Hepatocyte (in vitro differentiated cells): ENCODE data around the gene DCT. TPM values are rescaled to one million over a fixed set of nuclear protein-coding genes. Genes with fewer than 3 reads are reported as not detected.

Source experiments
- DNase-seq: peaks from one replicate; pipeline ENCODE4 v3.0.0-alpha.2; 2016; ENCODE audit warnings: low spot score
- H2AFZ ChIP-seq: fragments of 200-600 bp; sonication (generic); 2 replicates; pipeline ENCODE4 v1.6.0; 2016; ENCODE audit warnings: antibody characterized with exemption, mild to moderate bottlenecking
- H3K27ac ChIP-seq: fragments of 200-600 bp; sonication (generic); 2 replicates; pipeline ENCODE4 v1.5.1; 2016; ENCODE audit warnings: mild to moderate bottlenecking
- H3K27me3 ChIP-seq: fragments of 200-600 bp; sonication (generic); 2 replicates; pipeline ENCODE4 v1.6.1; 2016
- H3K36me3 ChIP-seq: fragments of 200-600 bp; sonication (generic); replicated peaks from 2 replicates; pipeline ENCODE4 v1.5.1; 2016; ENCODE audit warnings: low read depth; ENCODE audit not compliant: insufficient read depth
- H3K4me1 ChIP-seq: fragments of 200-600 bp; sonication (generic); 2 replicates; pipeline ENCODE4 v1.5.1; 2016; ENCODE audit warnings: mild to moderate bottlenecking, moderate library complexity; ENCODE audit not compliant: insufficient read depth
- H3K4me2 ChIP-seq: fragments of 200-600 bp; sonication (generic); 2 replicates; pipeline ENCODE4 v1.6.0; 2016
- H3K4me3 ChIP-seq: fragments of 200-600 bp; sonication (generic); 2 replicates; pipeline ENCODE4 v1.5.1; 2016; ENCODE audit warnings: mild to moderate bottlenecking
- H3K79me2 ChIP-seq: fragments of 200-600 bp; sonication (generic); 2 replicates; pipeline ENCODE4 v1.6.0; 2017; ENCODE audit warnings: mild to moderate bottlenecking
- H3K9me2 ChIP-seq: fragments of 200-600 bp; sonication (generic); replicated peaks from 2 replicates; pipeline ENCODE4 v1.6.0; 2017; ENCODE audit warnings: mild to moderate bottlenecking; ENCODE audit not compliant: insufficient read depth
- H3K9me3 ChIP-seq: fragments of 200-600 bp; sonication (generic); 2 replicates; pipeline ENCODE4 v1.5.1; 2016; ENCODE audit warnings: low read depth, mild to moderate bottlenecking
- H4K20me1 ChIP-seq: fragments of 200-600 bp; sonication (generic); 2 replicates; pipeline ENCODE4 v1.6.0; 2016; ENCODE audit warnings: mild to moderate bottlenecking; ENCODE audit not compliant: insufficient read depth, poor library complexity, severe bottlenecking
- EZH2 ChIP-seq: fragments of 200-600 bp; sonication (generic); IDR thresholded peaks from 2 replicates; pipeline ENCODE4 v1.6.1; 2016; ENCODE audit warnings: antibody characterized with exemption, mild to moderate bottlenecking, borderline replicate concordance
- EZH2phosphoT487 ChIP-seq: fragments of 200-600 bp; sonication (generic); IDR thresholded peaks from one replicate; pipeline ENCODE4 v1.6.1; 2018; ENCODE audit warnings: antibody characterized with exemption, mild to moderate bottlenecking, low read depth, moderate library complexity; ENCODE audit not compliant: unreplicated experiment, severe bottlenecking
- WGBS: methylation state at CpG from one replicate; pipeline ENCODE4 v1.1.6; 2016; ENCODE audit warnings: low lambda C conversion rate; ENCODE audit errors: missing lambda C conversion rate; 5-methylcytosine and 5-hydroxymethylcytosine counted together
- polyA plus RNA-seq: library from polyadenylated mRNA; unstranded; fragments of >200 nt; fragmentation: Nextera tagmentation; extraction: Ambion mirVana; gene quantifications from 2 replicates; pipeline ENCODE4 v1.2.1, GENCODE V29; 2016
- total RNA-seq: library from RNA; depleted of rRNA; stranded (reverse); fragments of >200 nt; gene quantifications from 2 replicates; pipeline ENCODE4 v1.2.3, GENCODE V29; 2014
- TF ChIP-seq, protein P1 (sequence below): fragments of 200-600 bp; sonication (generic); IDR thresholded peaks from 2 replicates; pipeline ENCODE4 v1.5.1; 2016; ENCODE audit warnings: antibody characterized with exemption, mild to moderate bottlenecking; ENCODE audit not compliant: poor library complexity

DCT gene
- total and polyA plus RNA-seq, 2 experiments from 2014 or later = not detected

DNA sequence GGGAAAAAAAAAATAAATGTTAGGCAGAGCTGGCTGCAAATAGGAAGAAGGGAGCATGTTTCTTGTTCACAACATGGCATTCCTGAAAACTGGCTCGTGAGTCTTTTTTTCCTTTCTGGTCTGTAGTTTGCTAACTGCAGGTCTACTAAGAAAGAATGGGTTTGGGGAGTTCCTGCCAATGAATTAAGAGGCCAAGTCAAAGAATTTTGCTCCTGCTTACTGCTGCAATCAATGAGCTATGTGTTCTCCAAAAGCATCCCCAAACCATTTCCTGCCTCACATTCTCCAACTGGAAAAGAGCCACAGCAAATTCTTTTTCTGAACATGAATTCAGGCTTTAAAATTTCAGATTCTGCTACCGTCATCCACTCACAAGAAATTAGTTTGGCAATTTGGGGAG lies 88.6 kb downstream of the DCT start:
- Histone ChIP-seq H3K4me2 (no peak overlapping the region), H3K27me3 (no peaks in the 10 kb centered on the region), H2AFZ (no peak overlapping the region), H3K36me3 (no peaks in the 10 kb centered on the region), H3K9me3 (no peaks in the 10 kb centered on the region), H3K9me2 (no peaks in the 10 kb centered on the region), H3K4me1 (no peaks in the 10 kb centered on the region), H3K27ac (no peak overlapping the region), H3K79me2 (no peaks in the 10 kb centered on the region), H3K4me3 (no peak overlapping the region), H4K20me1 (no peaks in the 10 kb centered on the region)
- TF ChIP-seq, protein P1, sequence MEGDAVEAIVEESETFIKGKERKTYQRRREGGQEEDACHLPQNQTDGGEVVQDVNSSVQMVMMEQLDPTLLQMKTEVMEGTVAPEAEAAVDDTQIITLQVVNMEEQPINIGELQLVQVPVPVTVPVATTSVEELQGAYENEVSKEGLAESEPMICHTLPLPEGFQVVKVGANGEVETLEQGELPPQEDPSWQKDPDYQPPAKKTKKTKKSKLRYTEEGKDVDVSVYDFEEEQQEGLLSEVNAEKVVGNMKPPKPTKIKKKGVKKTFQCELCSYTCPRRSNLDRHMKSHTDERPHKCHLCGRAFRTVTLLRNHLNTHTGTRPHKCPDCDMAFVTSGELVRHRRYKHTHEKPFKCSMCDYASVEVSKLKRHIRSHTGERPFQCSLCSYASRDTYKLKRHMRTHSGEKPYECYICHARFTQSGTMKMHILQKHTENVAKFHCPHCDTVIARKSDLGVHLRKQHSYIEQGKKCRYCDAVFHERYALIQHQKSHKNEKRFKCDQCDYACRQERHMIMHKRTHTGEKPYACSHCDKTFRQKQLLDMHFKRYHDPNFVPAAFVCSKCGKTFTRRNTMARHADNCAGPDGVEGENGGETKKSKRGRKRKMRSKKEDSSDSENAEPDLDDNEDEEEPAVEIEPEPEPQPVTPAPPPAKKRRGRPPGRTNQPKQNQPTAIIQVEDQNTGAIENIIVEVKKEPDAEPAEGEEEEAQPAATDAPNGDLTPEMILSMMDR = no peak
- TF ChIP-seq EZH2phosphoT487 (no peak), EZH2 (no peak)
- WGBS = 92% methylated on average over 2 of the region's 2 CpGs
- no peak for DNase-seq

DNA sequence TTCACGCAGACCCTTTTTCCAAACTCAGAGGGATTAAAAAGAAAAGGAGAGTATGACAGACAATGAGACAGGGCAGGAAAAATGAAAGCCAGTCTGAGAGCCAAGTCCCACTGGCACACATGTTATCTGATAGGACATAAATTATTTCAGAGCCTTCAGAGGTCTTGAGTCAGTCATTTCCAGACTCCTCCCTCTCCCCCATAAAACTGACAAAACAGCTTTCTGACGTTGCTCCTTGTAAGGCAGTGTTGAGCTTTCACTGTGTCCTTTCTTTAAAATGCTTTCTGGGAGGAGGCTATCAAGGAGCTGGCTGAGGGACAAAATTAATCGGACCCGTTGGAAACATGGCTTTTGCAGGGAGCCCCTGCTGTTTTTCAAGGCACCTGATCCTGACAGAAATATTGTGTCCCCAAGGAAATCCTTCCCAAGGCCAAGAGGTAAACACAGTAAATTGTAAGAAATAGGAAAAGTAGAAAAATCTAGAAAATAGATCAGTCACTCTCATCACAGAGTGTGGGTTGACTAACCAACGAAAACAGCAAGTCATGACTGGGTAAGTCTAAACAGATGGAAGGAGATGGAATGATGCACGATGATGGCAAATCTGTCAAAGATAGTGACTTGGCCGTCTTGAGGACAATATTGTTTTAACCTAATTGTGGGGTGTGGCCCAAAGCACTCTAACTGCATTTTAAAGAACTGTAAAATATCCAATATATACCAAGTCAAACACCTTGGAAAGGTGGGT lies 89.7 kb downstream of the DCT start:
- Histone ChIP-seq H3K4me2 (no peak overlapping the region), H2AFZ (no peak overlapping the region), H3K36me3 (no peaks in the 10 kb centered on the region), H3K27me3 (no peaks in the 10 kb centered on the region), H3K27ac (no peak overlapping the region), H3K4me3 (no peak overlapping the region), H3K9me2 (no peaks in the 10 kb centered on the region), H3K79me2 (no peaks in the 10 kb centered on the region), H4K20me1 (no peaks in the 10 kb centered on the region), H3K9me3 (no peaks in the 10 kb centered on the region), H3K4me1 (no peaks in the 10 kb centered on the region)
- 66% methylated on average over 7 of the region's 7 CpGs for WGBS
- TF ChIP-seq EZH2 (no peak), EZH2phosphoT487 (no peak)
- TF ChIP-seq, protein P1 = no peak
- DNase-seq = peak; percentile 10

GRCh38 chr13:94387047-94387446 lies 92.4 kb downstream of the DCT start:
- TF ChIP-seq, protein P1 = no peak
- TF ChIP-seq EZH2phosphoT487 (no peak), EZH2 (no peak)
- no peaks in the 10 kb centered on the region for H4K20me1 ChIP-seq
- no peaks in the 10 kb centered on the region for H3K27me3 ChIP-seq
- H3K79me2 ChIP-seq = no peaks in the 10 kb centered on the region
- no peaks in the 10 kb centered on the region for H3K4me1 ChIP-seq
- no peak overlapping the region for H2AFZ ChIP-seq
- H3K36me3 ChIP-seq = no peaks in the 10 kb centered on the region
- no peaks in the 10 kb centered on the region for H3K9me2 ChIP-seq
- H3K27ac ChIP-seq = no peak overlapping the region
- no peak overlapping the region for H3K4me3 ChIP-seq
- DNase-seq = no peak
- H3K9me3 ChIP-seq = no peaks in the 10 kb centered on the region
- H3K4me2 ChIP-seq = no peak overlapping the region

Other genes starting within 250 kb of the DCT start
- gene TGDS, start 116.5 kb upstream of the DCT start, total RNA-seq = 21.5 and 25.3 TPM in 2 replicates
- 7.8 and 8.6 TPM in 2 replicates for gene TGDS, start 116.5 kb upstream of the DCT start, polyA plus RNA-seq
- 12.3 and 12.9 TPM in 2 replicates for gene GPR180, start 122.2 kb upstream of the DCT start, total RNA-seq
- gene GPR180, start 122.2 kb upstream of the DCT start, polyA plus RNA-seq = 5.6 and 5.7 TPM in 2 replicates
- 0.12 and 0.90 TPM in 2 replicates for gene SOX21, start 232.9 kb upstream of the DCT start, total RNA-seq
- 0.17 and 0.65 TPM in 2 replicates for gene SOX21, start 232.9 kb upstream of the DCT start, polyA plus RNA-seq